ENCODE measurements around the gene USP50.
"Not testable (repeated sequence)": the region's sequence is repeated elsewhere in the genome, so short reads cannot be mapped to it uniquely, and the experiment has no call there.

The USP50 gene
- 0.30 to 0.48 reads per million in 2 experiments for total RNA-seq

- no peak for DNase-seq (ENCODE audit: low read depth)
Observed at GRCh38 chr15:50546566-50546965, at the start of gene USP50. Gene USP50 (minus strand): TSS chr15:50546666. CDS start chr15:50546525, 141 bp downstream.

GRCh38 chr15:50594311-50594710 is 47.8 kb upstream of the USP50 start:
- no peak for DNase-seq (ENCODE audit: low read depth)

GRCh38 chr15:50593761-50594160 is 47.3 kb upstream of the USP50 start:
- DNase-seq (ENCODE audit: low read depth): no peak

GRCh38 chr15:50590288-50590687 is 43.8 kb upstream of the USP50 start:
- no peak for DNase-seq (ENCODE audit: low read depth)

- no peak for DNase-seq (ENCODE audit: low read depth)
Observed at GRCh38 chr15:50577492-50577891, 31.0 kb upstream of the USP50 start.

GRCh38 chr15:50576166-50576565 is 29.7 kb upstream of the USP50 start:
- DNase-seq (ENCODE audit: low read depth): no peak

- DNase-seq (ENCODE audit: low read depth): not testable (repeated sequence)
Observed at GRCh38 chr15:50573842-50574241, 27.4 kb upstream of the USP50 start.

- DNase-seq (ENCODE audit: low read depth): no peak
Observed at GRCh38 chr15:50563756-50564155, 17.3 kb upstream of the USP50 start.

- DNase-seq (ENCODE audit: low read depth): no peak
Observed at GRCh38 chr15:50562735-50563640, 16.5 kb upstream of the USP50 start.

- no peak for DNase-seq (ENCODE audit: low read depth)
Observed at GRCh38 chr15:50558012-50558411, 11.5 kb upstream of the USP50 start.

- no peak for DNase-seq (ENCODE audit: low read depth)
Observed at GRCh38 chr15:50556642-50557371, 10.3 kb upstream of the USP50 start.

GRCh38 chr15:50552238-50552637 is 5.8 kb upstream of the USP50 start:
- DNase-seq (ENCODE audit: low read depth): no peak

GRCh38 chr15:50549326-50549725 is 2.9 kb upstream of the USP50 start:
- no peak for DNase-seq (ENCODE audit: low read depth)

GRCh38 chr15:50544368-50544767 is 2.1 kb downstream of the USP50 start:
- DNase-seq (ENCODE audit: low read depth): no peak

GRCh38 chr15:50543556-50543955 is 2.9 kb downstream of the USP50 start:
- DNase-seq (ENCODE audit: low read depth): no peak

GRCh38 chr15:50542887-50543210 is 3.6 kb downstream of the USP50 start:
- no peak for DNase-seq (ENCODE audit: low read depth)

- no peak for DNase-seq (ENCODE audit: low read depth)
Observed at GRCh38 chr15:50531766-50532165, 14.7 kb downstream of the USP50 start.

GRCh38 chr15:50531163-50531562 is 15.3 kb downstream of the USP50 start:
- DNase-seq (ENCODE audit: low read depth): no peak

- DNase-seq (ENCODE audit: low read depth): no peak
Observed at GRCh38 chr15:50523851-50524251, 22.6 kb downstream of the USP50 start.

- no peak for DNase-seq (ENCODE audit: low read depth)
Observed at GRCh38 chr15:50519740-50520425, 26.6 kb downstream of the USP50 start.

- DNase-seq (ENCODE audit: low read depth): no peak
Observed at GRCh38 chr15:50513001-50513400, 33.5 kb downstream of the USP50 start.

GRCh38 chr15:50506121-50506520 is 40.3 kb downstream of the USP50 start:
- DNase-seq (ENCODE audit: low read depth): no peak

- DNase-seq (ENCODE audit: low read depth): not testable (repeated sequence)
Observed at GRCh38 chr15:50505656-50506055, 40.8 kb downstream of the USP50 start.
